ENCODE measurements around the gene AOAH. TPM values are rescaled to one million over a fixed set of nuclear protein-coding genes. Genes with fewer than 3 reads are reported as not detected.
"Not testable (repeated sequence)": the region's sequence is repeated elsewhere in the genome, so short reads cannot be mapped to it uniquely, and the experiment has no call there.

AOAH gene
- total and polyA plus RNA-seq, 8 donors, result 1.6 to 35.8 (median 4.3) TPM; not detected in 1

GRCh38 chr7:36486336-36486735, 238.0 kb downstream of the AOAH start:
- H3K4me1 ChIP-seq, result no peaks in the 10 kb centered on the region
- no peak overlapping the region for H3K27ac ChIP-seq
- no peaks in the 10 kb centered on the region for H3K27me3 ChIP-seq
- H3K4me3 ChIP-seq, result no peak overlapping the region
- no peaks in the 10 kb centered on the region for H3K36me3 ChIP-seq
- 63 to 70% (median 64%) methylated on average over 4 of the region's 4 CpGs for WGBS, 5 donors
- DNase-seq, result no peak
- intact Hi-C loops (cut with DNase I; ENCODE audit: low total_unique reads), result loop anchor here (10.0 kb wide), 1 partner anchor 708 kb away; no protein-coding TSS in a partner anchor
- no peaks in the 10 kb centered on the region for H3K9me3 ChIP-seq
- TF ChIP-seq POLR2A (IDR thresholded peaks at IDR 0.05) (no peak), POLR2AphosphoS5 (IDR thresholded peaks at IDR 0.05) (no peak), CTCF (IDR thresholded peaks at IDR 0.05) (no peak), EP300 (IDR thresholded peaks at IDR 0.05) (no peak)

DNA sequence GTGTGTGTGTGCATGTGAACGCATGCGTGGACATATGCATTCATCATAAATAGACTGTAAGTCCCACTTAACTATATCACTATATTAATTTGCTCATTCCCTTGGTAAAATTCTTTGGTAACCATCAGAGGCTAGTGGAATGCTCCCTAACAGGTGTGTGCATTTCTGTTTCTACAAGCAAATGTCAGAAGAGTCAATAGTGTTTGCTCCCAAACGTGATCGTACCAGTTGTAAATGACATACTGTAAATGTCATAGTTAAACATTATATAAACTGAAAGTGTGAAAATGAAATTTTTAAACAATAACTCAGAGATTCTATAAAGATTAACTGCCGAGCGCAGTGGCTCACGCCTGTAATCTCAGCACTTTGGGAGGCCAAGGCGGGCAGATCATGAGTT, 240.0 kb downstream of the AOAH start:
- DNase-seq, result no peak
- Histone ChIP-seq H3K9me3 (no peaks in the 10 kb centered on the region), H3K4me3 (no peak overlapping the region), H3K27me3 (no peaks in the 10 kb centered on the region), H3K36me3 (no peaks in the 10 kb centered on the region), H3K4me1 (no peaks in the 10 kb centered on the region), H3K27ac (no peak overlapping the region)
- 63 to 75% (median 64%) methylated on average over 8 of the region's 8 CpGs for WGBS, 5 donors
- TF ChIP-seq POLR2AphosphoS5 (IDR thresholded peaks at IDR 0.05) (no peak), POLR2A (IDR thresholded peaks at IDR 0.05) (no peak), EP300 (IDR thresholded peaks at IDR 0.05) (no peak), CTCF (IDR thresholded peaks at IDR 0.05) (no peak)
- intact Hi-C loops (cut with DNase I; ENCODE audit: low total_unique reads), result loop anchor here (10.0 kb wide), 1 partner anchor 711 kb away; no protein-coding TSS in a partner anchor

- intact Hi-C loops (cut with DNase I; ENCODE audit: low total_unique reads), result loop anchor here (10.0 kb wide), 1 partner anchor 711 kb away; no protein-coding TSS in a partner anchor
- not testable (repeated sequence) for H3K27ac ChIP-seq, H3K36me3 ChIP-seq, DNase-seq, H3K9me3 ChIP-seq, H3K4me3 ChIP-seq, H3K27me3 ChIP-seq, H3K4me1 ChIP-seq
- 65 to 79% (median 73%) methylated on average over 4 of the region's 4 CpGs for WGBS, 5 donors
Observed at GRCh38 chr7:36483853-36484252, 240.4 kb downstream of the AOAH start.

- intact Hi-C loops (cut with DNase I; ENCODE audit: low total_unique reads), result no loop called here
- TF ChIP-seq EP300 (IDR thresholded peaks at IDR 0.05) (no peak), POLR2AphosphoS5 (IDR thresholded peaks at IDR 0.05) (no peak), POLR2A (IDR thresholded peaks at IDR 0.05) (no peak), CTCF (IDR thresholded peaks at IDR 0.05) (no peak)
Observed at GRCh38 chr7:36478745-36479144, 245.5 kb downstream of the AOAH start.

GRCh38 chr7:36475381-36475780, 248.9 kb downstream of the AOAH start:
- 78 to 91% (median 85%) methylated on average over 3 of the region's 3 CpGs for WGBS, 5 donors

More at GRCh38 chr7:36478745-36479144, 245.5 kb downstream of the AOAH start:
- H3K4me1 ChIP-seq, result no peaks in the 10 kb centered on the region
- no peaks in the 10 kb centered on the region for H3K36me3 ChIP-seq
- no peaks in the 10 kb centered on the region for H3K9me3 ChIP-seq
- WGBS, 5 donors, result 85 to 100% (median 95%) methylated on average over 2 of the region's 2 CpGs
- no peak overlapping the region for H3K27ac ChIP-seq
- no peak overlapping the region for H3K4me3 ChIP-seq
- no peaks in the 10 kb centered on the region for H3K27me3 ChIP-seq
- no peak for DNase-seq

More at GRCh38 chr7:36475381-36475780, 248.9 kb downstream of the AOAH start:
- Histone ChIP-seq H3K4me3 (no peak overlapping the region), H3K27me3 (no peaks in the 10 kb centered on the region), H3K27ac (no peak overlapping the region), H3K4me1 (peaks cover 0 to 4% (median 0%) of the 10 kb centered on the region in 4 donors), H3K9me3 (no peaks in the 10 kb centered on the region), H3K36me3 (no peaks in the 10 kb centered on the region)
- TF ChIP-seq CTCF (IDR thresholded peaks at IDR 0.05), result no peak
- TF ChIP-seq POLR2AphosphoS5 (IDR thresholded peaks at IDR 0.05), result no peak
- no peak for TF ChIP-seq EP300 (IDR thresholded peaks at IDR 0.05)
- no peak for TF ChIP-seq POLR2A (IDR thresholded peaks at IDR 0.05)
- intact Hi-C loops (cut with DNase I; ENCODE audit: low total_unique reads), result no loop called here
- no peak for DNase-seq
